CD14-positive monocyte (primary cell): ENCODE data around the gene RGS9. TPM values are rescaled to one million over a fixed set of nuclear protein-coding genes. Genes with fewer than 3 reads are reported as not detected.

Experiments
- DNase-seq, 3 donors: peaks; one replicate each; pipeline ENCODE4 v3.0.0-alpha.2; 2011 to 2022
- H2AFZ ChIP-seq: 2 replicates; pipeline ENCODE4 v1.6.0; 2012; ENCODE audit warnings: mild to moderate bottlenecking, low read depth, low read length, inconsistent platforms; ENCODE audit not compliant: insufficient read depth, poor library complexity, severe bottlenecking
- H3K27ac ChIP-seq, 2 donors: 1 replicate in 1 of 2; 2 replicates in 1 of 2; pipeline ENCODE4 v1.5.1; 2012 to 2013; ENCODE audit warnings: low read length in 2 of 2, control low read depth in 1 of 2, inconsistent platforms in 1 of 2, low read depth in 1 of 2, mild to moderate bottlenecking in 1 of 2
- H3K27me3 ChIP-seq, 2 donors: one replicate each; pipeline versions ENCODE4 v1.6.0 to v1.6.1; 2011 to 2013; ENCODE audit warnings: low read length in 2 of 2; ENCODE audit not compliant: control insufficient read depth in 2 of 2, insufficient read depth in 2 of 2
- H3K36me3 ChIP-seq, 2 donors: replicated peaks in 1 of 2; 1 replicate in 1 of 2; 2 replicates in 1 of 2; pipeline versions ENCODE4 v1.5.1 to v1.6.1; 2012 to 2013; ENCODE audit warnings: low read length in 2 of 2, control low read depth in 1 of 2, inconsistent platforms in 1 of 2, mild to moderate bottlenecking in 1 of 2; ENCODE audit not compliant: insufficient read depth in 2 of 2, control insufficient read depth in 1 of 2
- H3K4me1 ChIP-seq, 2 donors: 1 replicate in 1 of 2; 2 replicates in 1 of 2; pipeline versions ENCODE4 v1.5.1 to v1.6.1; 2012 to 2013; ENCODE audit warnings: low read length in 2 of 2, control low read depth in 1 of 2, inconsistent platforms in 1 of 2, mild to moderate bottlenecking in 1 of 2, moderate library complexity in 1 of 2; ENCODE audit not compliant: insufficient read depth in 2 of 2, control insufficient read depth in 1 of 2
- H3K4me2 ChIP-seq: replicated peaks from 2 replicates; pipeline ENCODE3; 2012; ENCODE audit warnings: low read length, moderate library complexity, mild to moderate bottlenecking; ENCODE audit not compliant: poor library complexity, severe bottlenecking; ENCODE audit errors: extremely low read depth
- H3K4me3 ChIP-seq, 3 experiments: fragments of 200-600 bp in 1 of 3; sonication (generic) in 1 of 3; replicated peaks in 1 of 3; 1 replicate in 2 of 3; 2 replicates in 1 of 3; pipeline ENCODE4 v1.5.1; 2011 to 2013; ENCODE audit warnings: low read length in 3 of 3, mild to moderate bottlenecking in 3 of 3, control low read depth in 2 of 3, low read depth in 2 of 3, inconsistent platforms in 1 of 3, moderate library complexity in 1 of 3
- H3K79me2 ChIP-seq: 2 replicates; pipeline ENCODE4 v1.6.0; 2012; ENCODE audit warnings: mild to moderate bottlenecking, control low read depth, inconsistent platforms, low read length, moderate library complexity; ENCODE audit not compliant: insufficient read depth
- H3K9ac ChIP-seq: 2 replicates; pipeline ENCODE4 v1.6.0; 2017; ENCODE audit warnings: low read length, mild to moderate bottlenecking; ENCODE audit not compliant: insufficient read depth, poor library complexity, severe bottlenecking
- H3K9me3 ChIP-seq, 2 donors: replicated peaks in 1 of 2; 1 replicate in 1 of 2; 2 replicates in 1 of 2; pipeline versions ENCODE4 v1.5.1 to v1.6.1; 2012 to 2013; ENCODE audit warnings: low read length in 2 of 2, control low read depth in 1 of 2; ENCODE audit not compliant: control insufficient read depth in 1 of 2, insufficient read depth in 1 of 2
- H4K20me1 ChIP-seq: 2 replicates; pipeline ENCODE4 v1.6.0; 2012; ENCODE audit warnings: mild to moderate bottlenecking, low read length, control low read depth, moderate library complexity; ENCODE audit not compliant: insufficient read depth
- H3K27ac Mint-ChIP-seq, 7 donors: one replicate each; pipeline ENCODE4 v1.8.0; 2020; ENCODE audit warnings: mild to moderate bottlenecking in 7 of 7, mixed read lengths in 7 of 7, moderate library complexity in 6 of 7, inconsistent platforms in 2 of 7
- H3K27me3 Mint-ChIP-seq, 3 donors: one replicate each; pipeline ENCODE4 v1.8.0; 2021 to 2022; ENCODE audit warnings: low read depth in 3 of 3, mild to moderate bottlenecking in 3 of 3, mixed read lengths in 3 of 3, moderate library complexity in 3 of 3, inconsistent platforms in 1 of 3
- H3K36me3 Mint-ChIP-seq, 2 donors: one replicate each; pipeline ENCODE4 v1.8.0; 2020; ENCODE audit warnings: mixed read lengths in 2 of 2, inconsistent platforms in 1 of 2, mild to moderate bottlenecking in 1 of 2
- H3K4me1 Mint-ChIP-seq: one replicate; pipeline ENCODE4 v1.8.0; 2020; ENCODE audit warnings: mild to moderate bottlenecking, mixed read lengths
- H3K4me3 Mint-ChIP-seq, 2 donors: one replicate each; pipeline ENCODE4 v1.8.0; 2020; ENCODE audit warnings: mild to moderate bottlenecking in 2 of 2, mixed read lengths in 2 of 2, moderate library complexity in 1 of 2
- H3K9me3 Mint-ChIP-seq, 7 donors: one replicate each; pipeline ENCODE4 v1.8.0; 2020 to 2022; ENCODE audit warnings: mixed read lengths in 7 of 7, mild to moderate bottlenecking in 6 of 7, moderate library complexity in 6 of 7, inconsistent platforms in 2 of 7
- WGBS: methylation state at CpG from one replicate; pipeline ENCODE4 v1.1.5; 2013; ENCODE audit warnings: missing lambda C conversion rate; ENCODE audit not compliant: insufficient coverage; 5-methylcytosine and 5-hydroxymethylcytosine counted together
- intact Hi-C, 2 donors: fragments of 100-400 bp; cut with micrococcal nuclease; formaldehyde crosslinking; loops; one replicate each; pipeline versions ENCODE4 v1.15.0 to v1.15.1; 2023
- polyA plus RNA-seq, 3 donors: library from polyadenylated mRNA; depleted of rRNA in 1 of 3; unstranded in 2 of 3; stranded (reverse) in 1 of 3; fragments of 300-500 nt in 2 of 3; fragments of >200 nt in 1 of 3; fragmentation: Illumina TruSeq in 2 of 3; gene quantifications; 1 replicate in 2 of 3; 2 replicates in 1 of 3; pipeline ENCODE4 v1.2.3, GENCODE V29; 2012 to 2021
- TF ChIP-seq, protein P1 (sequence below): fragments of 200-600 bp; IDR thresholded peaks from one replicate; pipeline ENCODE4 v1.8.0; 2022; ENCODE audit warnings: antibody characterized with exemption, mild to moderate bottlenecking

Gene RGS9
- polyA plus RNA-seq, 3 donors: 0.08 TPM; not detected in 2

DNA sequence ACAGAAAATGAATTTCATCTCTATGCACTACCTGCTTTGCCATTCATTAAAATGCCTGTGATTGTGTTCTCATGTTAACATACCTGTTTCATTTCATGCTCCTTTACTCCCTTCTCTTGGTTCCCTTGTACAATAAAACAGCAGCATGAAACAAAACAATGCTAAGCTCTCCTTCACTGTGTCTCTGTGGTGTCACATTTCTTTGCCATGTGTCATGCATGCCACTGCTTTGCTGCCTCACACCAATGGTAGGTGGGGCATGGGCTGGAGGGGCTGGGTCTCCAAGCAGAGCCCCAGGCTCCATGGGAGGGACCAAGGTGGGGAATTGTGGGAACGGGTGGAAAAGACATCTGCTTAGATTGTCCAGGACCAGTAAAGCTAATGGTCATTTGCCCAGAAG lies 83.6 kb downstream of the RGS9 start:
- no peak overlapping the region for H3K4me3 ChIP-seq
- no peaks in the 10 kb centered on the region for H3K79me2 ChIP-seq
- WGBS: 88% methylated on average over 1 of the region's 1 CpG
- H3K4me1 Mint-ChIP-seq: no peaks in the 10 kb centered on the region
- H3K4me2 ChIP-seq: no peak overlapping the region
- H3K9me3 ChIP-seq: no peaks in the 10 kb centered on the region
- no peak for DNase-seq
- H3K4me1 ChIP-seq: no peaks in the 10 kb centered on the region
- H4K20me1 ChIP-seq: no peaks in the 10 kb centered on the region
- no peak overlapping the region for H2AFZ ChIP-seq
- H3K27me3 ChIP-seq: peaks cover 2 to 4% of the 10 kb centered on the region in 2 donors
- no peak overlapping the region for H3K4me3 Mint-ChIP-seq
- TF ChIP-seq, protein P1, sequence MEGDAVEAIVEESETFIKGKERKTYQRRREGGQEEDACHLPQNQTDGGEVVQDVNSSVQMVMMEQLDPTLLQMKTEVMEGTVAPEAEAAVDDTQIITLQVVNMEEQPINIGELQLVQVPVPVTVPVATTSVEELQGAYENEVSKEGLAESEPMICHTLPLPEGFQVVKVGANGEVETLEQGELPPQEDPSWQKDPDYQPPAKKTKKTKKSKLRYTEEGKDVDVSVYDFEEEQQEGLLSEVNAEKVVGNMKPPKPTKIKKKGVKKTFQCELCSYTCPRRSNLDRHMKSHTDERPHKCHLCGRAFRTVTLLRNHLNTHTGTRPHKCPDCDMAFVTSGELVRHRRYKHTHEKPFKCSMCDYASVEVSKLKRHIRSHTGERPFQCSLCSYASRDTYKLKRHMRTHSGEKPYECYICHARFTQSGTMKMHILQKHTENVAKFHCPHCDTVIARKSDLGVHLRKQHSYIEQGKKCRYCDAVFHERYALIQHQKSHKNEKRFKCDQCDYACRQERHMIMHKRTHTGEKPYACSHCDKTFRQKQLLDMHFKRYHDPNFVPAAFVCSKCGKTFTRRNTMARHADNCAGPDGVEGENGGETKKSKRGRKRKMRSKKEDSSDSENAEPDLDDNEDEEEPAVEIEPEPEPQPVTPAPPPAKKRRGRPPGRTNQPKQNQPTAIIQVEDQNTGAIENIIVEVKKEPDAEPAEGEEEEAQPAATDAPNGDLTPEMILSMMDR: no peak
- H3K9ac ChIP-seq: no peak overlapping the region
- no peak overlapping the region for H3K27ac Mint-ChIP-seq
- H3K27me3 Mint-ChIP-seq: peaks cover 6 to 21% (median 11%) of the 10 kb centered on the region in 3 donors
- H3K9me3 Mint-ChIP-seq: peaks cover 0 to 3% (median 0%) of the 10 kb centered on the region in 7 donors
- H3K36me3 Mint-ChIP-seq: no peaks in the 10 kb centered on the region
- no peak overlapping the region for H3K27ac ChIP-seq
- H3K36me3 ChIP-seq: no peaks in the 10 kb centered on the region
- intact Hi-C loops: no loop called here

DNA sequence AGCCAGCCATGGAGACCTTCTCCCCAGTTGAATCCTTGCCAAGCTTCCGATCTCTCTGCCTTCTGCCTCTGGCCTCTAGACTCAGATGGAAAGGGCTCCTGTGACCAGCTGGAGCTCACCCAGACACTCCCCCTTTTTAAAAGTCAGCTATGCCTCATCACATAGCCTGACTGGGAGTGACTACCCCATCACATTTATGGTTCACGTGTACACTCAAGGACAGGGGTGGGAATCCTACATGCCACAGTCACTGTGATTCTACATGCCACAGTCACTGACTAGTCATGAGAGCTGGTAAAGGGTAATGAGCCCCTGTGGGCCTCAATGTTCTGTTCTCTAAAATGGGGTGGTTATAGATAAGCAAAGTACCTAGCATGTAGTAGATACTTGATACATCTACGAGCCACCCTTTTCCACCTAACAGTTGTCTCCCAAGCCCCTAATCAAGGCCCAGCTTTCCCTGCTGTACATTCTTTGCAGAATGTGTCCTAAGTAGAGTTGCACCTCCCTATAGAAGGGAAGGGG lies 85.1 kb downstream of the RGS9 start:
- no peak overlapping the region for H2AFZ ChIP-seq
- H3K4me3 ChIP-seq: no peak overlapping the region
- no peak overlapping the region for H3K27ac Mint-ChIP-seq
- no peaks in the 10 kb centered on the region for H4K20me1 ChIP-seq
- DNase-seq: no peak
- peaks cover 20 to 33% (median 22%) of the 10 kb centered on the region in 3 donors for H3K27me3 Mint-ChIP-seq
- H3K27ac ChIP-seq: no peak overlapping the region
- peaks cover 2 to 8% of the 10 kb centered on the region in 2 donors for H3K27me3 ChIP-seq
- H3K4me1 ChIP-seq: no peaks in the 10 kb centered on the region
- H3K4me2 ChIP-seq: no peak overlapping the region
- H3K9me3 ChIP-seq: no peaks in the 10 kb centered on the region
- H3K79me2 ChIP-seq: no peaks in the 10 kb centered on the region
- 75% methylated on average over 1 of the region's 3 CpGs for WGBS
- H3K36me3 ChIP-seq: no peaks in the 10 kb centered on the region
- H3K36me3 Mint-ChIP-seq: no peaks in the 10 kb centered on the region
- TF ChIP-seq, protein P1: no peak
- H3K4me3 Mint-ChIP-seq: no peak overlapping the region
- H3K9ac ChIP-seq: no peak overlapping the region
- peaks cover 0 to 2% (median 0%) of the 10 kb centered on the region in 7 donors for H3K9me3 Mint-ChIP-seq
- intact Hi-C loops: no loop called here
- no peaks in the 10 kb centered on the region for H3K4me1 Mint-ChIP-seq
